Ecto neural progenitor cell (in vitro differentiated cells): Measurements from ENCODE around the gene TOP2A.
A peak's percentile ranks its signal among the peaks of the same experiment; 100 is the strongest.

Source experiments
- DNase-seq: peaks from one replicate; pipeline ENCODE4 v3.0.0-alpha.2; 2018; ENCODE audit warnings: low spot score

TOP2A gene

GRCh38 chr17:40345161-40345993, 72.3 kb downstream of the TOP2A start:
- DNase-seq: peak; percentile 88

GRCh38 chr17:40344421-40345160, 73.1 kb downstream of the TOP2A start:
- DNase-seq: no peak

GRCh38 chr17:40343219-40344119, 74.2 kb downstream of the TOP2A start:
- peak; percentile 63 for DNase-seq

GRCh38 chr17:40342504-40343218, 75.0 kb downstream of the TOP2A start:
- no peak for DNase-seq

- DNase-seq: peak; percentile 91
These were observed 75.7 kb downstream of the TOP2A start for GRCh38 chr17:40341808-40342503.

GRCh38 chr17:40340880-40341807, 76.6 kb downstream of the TOP2A start:
- peak; percentile 84 for DNase-seq

GRCh38 chr17:40340327-40340726, 77.4 kb downstream of the TOP2A start:
- DNase-seq: no peak

GRCh38 chr17:40338941-40339649, 78.6 kb downstream of the TOP2A start:
- DNase-seq: no peak
